Lower leg skin (tissue), 4 donors: ENCODE measurements around the gene CEP192. TPM values are rescaled to one million over a fixed set of nuclear protein-coding genes. Genes with fewer than 3 reads are reported as not detected.

Source experiments
- DNase-seq, 2 donors: peaks; one replicate each; pipeline ENCODE4 v3.0.0-alpha.2; 2019; ENCODE audit warnings: low spot score in 2 of 2
- H3K4me3 ChIP-seq: fragments of 200-600 bp; sonication (generic); 2 replicates; pipeline ENCODE4 v1.5.1; 2017; ENCODE audit warnings: mild to moderate bottlenecking, low read depth; ENCODE audit not compliant: poor library complexity, severe bottlenecking
- CTCF ChIP-seq, 3 donors: fragments of 450-650 bp; IDR thresholded peaks; one replicate each; pipeline ENCODE4 v1.5.1; 2016; ENCODE audit warnings: antibody characterized with exemption in 3 of 3, mild to moderate bottlenecking in 3 of 3, moderate library complexity in 2 of 3
- POLR2A ChIP-seq, 2 donors: fragments of 450-650 bp; IDR thresholded peaks; one replicate each; pipeline ENCODE4 v1.6.1; 2016 to 2017; ENCODE audit warnings: antibody characterized with exemption in 2 of 2, mild to moderate bottlenecking in 1 of 2, moderate library complexity in 1 of 2
- WGBS, 2 donors: methylation state at CpG; one replicate each; pipeline ENCODE4 v1.1.5; 2018; 5-methylcytosine and 5-hydroxymethylcytosine counted together
- intact Hi-C: fragments of 100-400 bp; cut with DNase I; formaldehyde crosslinking; loops from one replicate; pipeline ENCODE4 v1.15.0; 2023; ENCODE audit warnings: low total_unique reads
- total RNA-seq, 4 donors: library from RNA; depleted of rRNA; stranded (reverse); fragments of >200 nt; gene quantifications; one replicate each; pipeline ENCODE4 v1.1.0, GENCODE V29; 2016

CEP192 gene
- 10 to 100 TPM; 12.6 to 17.5 (median 14.8) TPM for total RNA-seq

- 0% methylated on average over 38 to 59 of the region's 73 CpGs for WGBS, 2 donors
- intact Hi-C loops, result no loop called here
- DNase-seq, result peak; percentile 97 to 99
Observed at GRCh38 chr18:12990967-12991820, at the start of gene CEP192. Gene CEP192 (plus strand): TSS chr18:12991362. CDS start chr18:12999425, 8,063 bp downstream.

GRCh38 chr18:12943215-12943614 is 47.9 kb upstream of the CEP192 start:
- H3K4me3 ChIP-seq, result no peak overlapping the region
- WGBS, 2 donors, result 79% methylated on average over 4 of the region's 4 CpGs
- no peak for TF ChIP-seq POLR2A (IDR thresholded peaks at IDR 0.05)
- no peak for TF ChIP-seq CTCF (IDR thresholded peaks at IDR 0.05)
- no peak for DNase-seq
- intact Hi-C loops, result no loop called here

More at GRCh38 chr18:12990967-12991820, at the start of gene CEP192:
- TF ChIP-seq CTCF (IDR thresholded peaks at IDR 0.05) (peak in 1 of 3 donors; percentile 29), POLR2A (IDR thresholded peaks at IDR 0.05) (no peak)
- H3K4me3 ChIP-seq, result peak within 1 kb of the TSS; percentile 90

- TF ChIP-seq POLR2A (IDR thresholded peaks at IDR 0.05) (no peak), CTCF (IDR thresholded peaks at IDR 0.05) (no peak)
- no peak for DNase-seq
- intact Hi-C loops, result no loop called here
- 33 to 34% methylated on average over 4 of the region's 4 CpGs for WGBS, 2 donors
- H3K4me3 ChIP-seq, result no peak overlapping the region
Observed at GRCh38 chr18:12944709-12945108, 46.5 kb upstream of the CEP192 start.

GRCh38 chr18:12946549-12947284 is 44.4 kb upstream of the CEP192 start:
- WGBS, 2 donors, result 6 to 7% methylated on average over 15 of the region's 15 CpGs
- no peak for TF ChIP-seq POLR2A (IDR thresholded peaks at IDR 0.05)
- no peak for TF ChIP-seq CTCF (IDR thresholded peaks at IDR 0.05)
- intact Hi-C loops, result no loop called here
- no peak for DNase-seq
- peak overlapping the region; percentile 67 for H3K4me3 ChIP-seq

DNA sequence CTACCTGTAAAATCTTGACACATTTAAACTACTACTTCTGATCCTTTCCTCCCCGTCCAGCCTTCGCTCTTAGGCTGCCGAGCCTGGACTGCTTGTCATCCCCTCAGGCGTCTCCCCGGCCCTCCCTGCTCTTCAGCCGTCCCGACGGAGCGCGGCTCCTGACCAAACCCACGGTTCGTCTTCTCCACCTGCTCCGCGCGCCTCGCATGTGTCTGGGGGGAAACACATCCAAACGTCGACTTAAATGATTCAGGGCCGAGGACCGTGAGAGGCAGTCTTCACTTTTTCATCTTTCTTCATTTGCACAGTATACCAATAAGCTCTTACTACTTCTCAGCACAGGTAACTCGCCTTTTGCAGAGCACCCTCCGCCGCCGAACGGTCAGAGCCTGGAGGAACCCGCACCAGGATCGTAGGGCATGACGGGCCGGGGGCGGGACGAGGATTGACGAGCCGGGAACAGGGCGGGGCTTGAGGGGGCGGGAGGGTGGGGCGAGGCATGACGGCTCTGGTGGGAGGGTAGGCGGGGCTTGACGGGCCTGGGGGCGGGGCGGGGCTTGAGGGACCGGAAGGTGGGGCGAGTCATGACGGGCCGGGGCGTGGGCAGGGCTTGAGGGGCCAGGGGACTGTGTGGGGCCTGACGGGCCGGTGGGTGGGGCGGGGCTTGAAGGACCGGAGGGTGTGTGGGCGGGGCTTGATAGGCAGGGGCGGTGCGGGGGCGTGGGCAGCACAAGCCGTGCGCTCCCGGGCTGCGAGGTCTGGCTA is 43.7 kb upstream of the CEP192 start, which contains the start of gene SEH1L:
TSS of gene SEH1L (plus strand) at position 727 of the 765 bp plus-strand sequence. CDS start 111 bp downstream, outside the sequence.
- TF ChIP-seq POLR2A (IDR thresholded peaks at IDR 0.05), result no peak
- peak; percentile 99 to 100 for DNase-seq
- peak within 1 kb of the TSS; percentile 67 for H3K4me3 ChIP-seq
- 0 to 2% methylated on average over 43 to 51 of the region's 58 CpGs for WGBS, 2 donors
- intact Hi-C loops, result no loop called here
